PC-9 (cell line): ENCODE results near the gene RGS6. TPM values are rescaled to one million over a fixed set of nuclear protein-coding genes. Genes with fewer than 3 reads are reported as not detected.

Experiments used
- BruUV-seq: library from RNA; stranded (reverse); fragments of 400-500 nt; replicated peaks from 2 replicates; lab custom pipeline; 2021; lab: Mats Ljungman, UMichigan
- CTCF ChIA-PET: fragments of 300-600 bp; sonication (Branson Sonifier 250); formaldehyde crosslinking; loops from one replicate; lab custom pipeline; 2022; ENCODE audit warnings: antibody characterized with exemption; lab: Charles Lee
- POLR2A ChIA-PET: fragments of 300-600 bp; sonication (Branson Sonifier 250); formaldehyde crosslinking; loops from one replicate; lab custom pipeline; 2022; ENCODE audit warnings: antibody characterized with exemption; ENCODE audit not compliant: unreplicated experiment; lab: Charles Lee
- DNase-seq, 2 experiments: peaks; one replicate each; pipeline versions ENCODE4 v3.0.0 to v3.0.0-alpha.2; 2015 to 2022; ENCODE audit warnings: mixed read lengths in 1 of 2
- H2AFZ ChIP-seq: fragments of 200-600 bp; sonication (generic); 2 replicates; pipeline ENCODE4 v1.8.1; 2017; ENCODE audit warnings: antibody characterized with exemption
- H3F3A ChIP-seq: fragments of 200-600 bp; sonication (generic); 2 replicates; pipeline ENCODE4 v1.8.1; 2017; ENCODE audit warnings: antibody characterized with exemption, mild to moderate bottlenecking, low read depth; ENCODE audit not compliant: insufficient read depth
- H3K27ac ChIP-seq: fragments of 200-600 bp; sonication (generic); 2 replicates; pipeline ENCODE4 v1.6.1; 2016; ENCODE audit warnings: mixed run types
- H3K27me3 ChIP-seq: fragments of 200-600 bp; sonication (generic); 2 replicates; pipeline ENCODE4 v1.6.1; 2016; ENCODE audit warnings: low read depth, mixed run types; ENCODE audit not compliant: insufficient read depth
- H3K36me3 ChIP-seq: fragments of 200-600 bp; sonication (generic); 2 replicates; pipeline ENCODE4 v1.6.1; 2016; ENCODE audit warnings: low read depth, mixed run types
- H3K4me1 ChIP-seq: fragments of 200-600 bp; sonication (generic); replicated peaks from 2 replicates; pipeline ENCODE4 v1.6.1; 2016; ENCODE audit warnings: mixed run types; ENCODE audit not compliant: insufficient read depth
- H3K4me2 ChIP-seq: fragments of 200-600 bp; sonication (generic); 2 replicates; pipeline ENCODE4 v1.6.1; 2017; ENCODE audit warnings: mixed run types
- H3K4me3 ChIP-seq: fragments of 200-600 bp; sonication (generic); 2 replicates; pipeline ENCODE4 v1.6.1; 2016; ENCODE audit warnings: mixed run types
- H3K79me2 ChIP-seq: fragments of 200-600 bp; sonication (generic); 2 replicates; pipeline ENCODE4 v1.6.1; 2017; ENCODE audit warnings: low read depth, mixed run types
- H3K9me2 ChIP-seq: fragments of 200-600 bp; sonication (generic); 2 replicates; pipeline ENCODE4 v1.8.1; 2017; ENCODE audit warnings: mild to moderate bottlenecking; ENCODE audit not compliant: insufficient read depth
- H3K9me3 ChIP-seq: fragments of 200-600 bp; sonication (generic); 2 replicates; pipeline ENCODE4 v1.8.1; 2016; ENCODE audit warnings: low read depth; ENCODE audit not compliant: insufficient read depth
- H4K20me1 ChIP-seq: fragments of 200-600 bp; sonication (generic); 2 replicates; pipeline ENCODE4 v1.8.1; 2017; ENCODE audit not compliant: insufficient read depth
- CTCF ChIP-seq: fragments of 200-600 bp; sonication (generic); conservative IDR thresholded peaks from 2 replicates; pipeline ENCODE4 v1.6.1; 2017; ENCODE audit warnings: mixed run types, antibody characterized with exemption, mild to moderate bottlenecking, moderate library complexity
- EZH2 ChIP-seq: fragments of 200-600 bp; sonication (generic); IDR thresholded peaks from 2 replicates; pipeline ENCODE4 v1.8.0; 2017; ENCODE audit warnings: antibody characterized with exemption, low read depth
- intact Hi-C: fragments of 100-400 bp; cut with micrococcal nuclease; formaldehyde crosslinking; loops from one replicate; pipeline ENCODE4 v1.10.0; 2022; ENCODE audit not compliant: unreplicated experiment
- total RNA-seq: library from RNA; stranded (reverse); gene quantifications from 2 replicates; pipeline ENCODE4 v1.2.3, GENCODE V29; 2021

The RGS6 gene
- total RNA-seq, 1 experiment from 2014 or later: not detected

GRCh38 chr14:72525087-72525915, 593.1 kb downstream of the RGS6 start:
- H3K4me1 ChIP-seq: no peaks in the 10 kb centered on the region
- H3K4me2 ChIP-seq: no peak overlapping the region
- H3K36me3 ChIP-seq: no peaks in the 10 kb centered on the region
- ChIA-PET CTCF (no interaction called here), POLR2A (interaction anchor here (0.6 kb wide), 1 partner anchor 1048 kb away, joined by 5 read pairs; no protein-coding TSS in a partner anchor)
- H3K27ac ChIP-seq: no peak overlapping the region
- TF ChIP-seq EZH2: no peak
- TF ChIP-seq CTCF: no peak
- intact Hi-C loops: no loop called here
- DNase-seq: no peak
- H3K4me3 ChIP-seq: no peak overlapping the region
- BruUV-seq: no TSS peak
- no peaks in the 10 kb centered on the region for H4K20me1 ChIP-seq
- H3K9me3 ChIP-seq: no peaks in the 10 kb centered on the region
- no peak overlapping the region for H2AFZ ChIP-seq
- H3F3A ChIP-seq: no peaks in the 10 kb centered on the region
- H3K27me3 ChIP-seq: peaks cover 38% of the 10 kb centered on the region
- no peaks in the 10 kb centered on the region for H3K9me2 ChIP-seq
- no peaks in the 10 kb centered on the region for H3K79me2 ChIP-seq

- no peaks in the 10 kb centered on the region for H4K20me1 ChIP-seq
- DNase-seq: no peak
- H3K27ac ChIP-seq: no peak overlapping the region
- H3K9me2 ChIP-seq: no peaks in the 10 kb centered on the region; the same call in 1 of the 2 replicates
- H3K36me3 ChIP-seq: no peaks in the 10 kb centered on the region
- ChIA-PET POLR2A (no interaction called here), CTCF (no interaction called here)
- no peak overlapping the region for H2AFZ ChIP-seq
- H3K4me1 ChIP-seq: no peaks in the 10 kb centered on the region
- H3K27me3 ChIP-seq: peaks cover 48% of the 10 kb centered on the region
- H3F3A ChIP-seq: no peaks in the 10 kb centered on the region
- no peak overlapping the region for H3K4me3 ChIP-seq
- TF ChIP-seq CTCF (no peak), EZH2 (no peak)
- intact Hi-C loops: no loop called here
- no peaks in the 10 kb centered on the region for H3K9me3 ChIP-seq
- BruUV-seq: no TSS peak
- H3K79me2 ChIP-seq: no peaks in the 10 kb centered on the region
- no peak overlapping the region for H3K4me2 ChIP-seq
These were observed 595.4 kb downstream of the RGS6 start for GRCh38 chr14:72527591-72527990.

GRCh38 chr14:72528059-72528862, 596.0 kb downstream of the RGS6 start:
- intact Hi-C loops: no loop called here
- Histone ChIP-seq H2AFZ (no peak overlapping the region), H3K4me3 (no peak overlapping the region), H3K4me2 (no peak overlapping the region), H3K4me1 (no peaks in the 10 kb centered on the region), H4K20me1 (no peaks in the 10 kb centered on the region), H3K27me3 (peaks cover 50% of the 10 kb centered on the region), H3K36me3 (no peaks in the 10 kb centered on the region), H3K9me2 (no peaks in the 10 kb centered on the region; the same call in 1 of the 2 replicates), H3K27ac (no peak overlapping the region), H3F3A (no peaks in the 10 kb centered on the region), H3K9me3 (0 out of 2 replicates have a peak, but pooled peaks cover 3% of the 10 kb centered on the region), H3K79me2 (no peaks in the 10 kb centered on the region)
- DNase-seq: no peak
- POLR2A ChIA-PET: no interaction called here
- TF ChIP-seq CTCF (no peak), EZH2 (no peak)
- no TSS peak for BruUV-seq
- CTCF ChIA-PET: no interaction called here
